Measurements from ENCODE around the gene TPST2.

DNA sequence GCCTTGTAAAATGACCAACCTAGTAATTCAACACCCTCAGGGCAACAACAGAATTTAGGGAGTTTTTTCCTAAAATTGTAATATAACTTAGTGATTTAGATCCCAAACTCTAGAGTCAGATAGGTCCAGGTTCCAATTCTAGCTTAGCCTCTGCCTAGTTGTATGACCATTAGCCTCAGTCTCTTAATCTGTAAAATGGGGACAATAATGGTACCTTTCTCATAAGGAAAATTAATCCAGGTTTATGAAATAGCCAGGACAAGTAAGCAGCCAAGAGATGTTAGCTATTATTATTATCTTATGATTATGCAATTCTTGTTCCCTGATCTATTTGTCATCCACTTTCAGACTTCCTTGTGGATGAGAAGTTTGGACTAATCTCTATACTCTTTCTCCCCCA is 81.8 kb downstream of the TPST2 start:
- TF ChIP-seq, protein P1, sequence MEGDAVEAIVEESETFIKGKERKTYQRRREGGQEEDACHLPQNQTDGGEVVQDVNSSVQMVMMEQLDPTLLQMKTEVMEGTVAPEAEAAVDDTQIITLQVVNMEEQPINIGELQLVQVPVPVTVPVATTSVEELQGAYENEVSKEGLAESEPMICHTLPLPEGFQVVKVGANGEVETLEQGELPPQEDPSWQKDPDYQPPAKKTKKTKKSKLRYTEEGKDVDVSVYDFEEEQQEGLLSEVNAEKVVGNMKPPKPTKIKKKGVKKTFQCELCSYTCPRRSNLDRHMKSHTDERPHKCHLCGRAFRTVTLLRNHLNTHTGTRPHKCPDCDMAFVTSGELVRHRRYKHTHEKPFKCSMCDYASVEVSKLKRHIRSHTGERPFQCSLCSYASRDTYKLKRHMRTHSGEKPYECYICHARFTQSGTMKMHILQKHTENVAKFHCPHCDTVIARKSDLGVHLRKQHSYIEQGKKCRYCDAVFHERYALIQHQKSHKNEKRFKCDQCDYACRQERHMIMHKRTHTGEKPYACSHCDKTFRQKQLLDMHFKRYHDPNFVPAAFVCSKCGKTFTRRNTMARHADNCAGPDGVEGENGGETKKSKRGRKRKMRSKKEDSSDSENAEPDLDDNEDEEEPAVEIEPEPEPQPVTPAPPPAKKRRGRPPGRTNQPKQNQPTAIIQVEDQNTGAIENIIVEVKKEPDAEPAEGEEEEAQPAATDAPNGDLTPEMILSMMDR (IDR thresholded peaks at IDR 0.05): no peak
- TF ChIP-seq POLR2A (IDR thresholded peaks at IDR 0.05): no peak

Measured in esophagus squamous epithelium (tissue), 4 donors.